H1 (cell line): ENCODE data around the gene ASTN1. TPM values are rescaled to one million over a fixed set of nuclear protein-coding genes. Genes with fewer than 3 reads are reported as not detected.

Experiments used
- CTCF ChIA-PET: fragments of 300-600 bp; sonication (Branson Sonifier 250); formaldehyde crosslinking; loops from one replicate; lab custom pipeline; 2021; ENCODE audit not compliant: partially characterized antibody; lab: Charles Lee
- POLR2A ChIA-PET: fragments of 300-600 bp; sonication (Branson Sonifier 250); formaldehyde crosslinking; loops from one replicate; lab custom pipeline; 2021; ENCODE audit warnings: inconsistent platforms; ENCODE audit not compliant: partially characterized antibody; lab: Charles Lee
- DNase-seq, 2 experiments: peaks; one replicate each; pipeline versions ENCODE4 v3.0.0 to v3.0.0-alpha.2; 2010 to 2022; ENCODE audit warnings: low spot score in 2 of 2, low read depth in 1 of 2, mixed read lengths in 1 of 2
- FAIRE-seq: peaks from 2 replicates; lab custom pipeline; 2011; peaks lifted over from hg19 to GRCh38; lab: Jason Lieb, UNC
- H2AFZ ChIP-seq: 2 replicates; pipeline ENCODE4 v1.8.1; 2012; ENCODE audit warnings: low read length, inconsistent platforms
- H2AK5ac ChIP-seq: 2 replicates; pipeline ENCODE4 v1.6.1; 2013; ENCODE audit warnings: low read depth, low read length
- H2BK120ac ChIP-seq: replicated peaks from 2 replicates; pipeline ENCODE3; 2013; ENCODE audit warnings: low read depth, low read length, inconsistent platforms
- H2BK12ac ChIP-seq: 2 replicates; pipeline ENCODE4 v1.6.1; 2013; ENCODE audit warnings: low read depth, low read length
- H2BK15ac ChIP-seq: 2 replicates; pipeline ENCODE4 v1.6.1; 2013; ENCODE audit warnings: low read length
- H2BK20ac ChIP-seq: 2 replicates; pipeline ENCODE4 v1.6.1; 2013; ENCODE audit warnings: low read length
- H2BK5ac ChIP-seq: 2 replicates; pipeline ENCODE4 v1.6.1; 2013; ENCODE audit warnings: low read depth, low read length
- H3K14ac ChIP-seq: 2 replicates; pipeline ENCODE4 v1.6.1; 2013; ENCODE audit warnings: inconsistent platforms; ENCODE audit not compliant: insufficient read length
- H3K18ac ChIP-seq: 2 replicates; pipeline ENCODE4 v1.6.1; 2013; ENCODE audit warnings: low read length; ENCODE audit errors: extremely low read depth
- H3K23ac ChIP-seq: 2 replicates; pipeline ENCODE4 v1.6.1; 2013; ENCODE audit warnings: inconsistent platforms; ENCODE audit not compliant: insufficient read length
- H3K23me2 ChIP-seq: 2 replicates; pipeline ENCODE4 v1.6.1; 2013; ENCODE audit warnings: low read depth, low read length
- H3K27ac ChIP-seq: 2 replicates; pipeline ENCODE4 v1.6.1; 2011; ENCODE audit warnings: low read depth, low read length, inconsistent platforms
- H3K27me3 ChIP-seq, 4 experiments: replicated peaks in 1 of 4; 1 replicate in 1 of 4; 2 replicates in 3 of 4; pipeline versions ENCODE4 v1.6.1 to v1.8.1; 2011 to 2013; ENCODE audit warnings: low read length in 3 of 4, mild to moderate bottlenecking in 3 of 4, inconsistent platforms in 2 of 4, mixed read lengths in 2 of 4, moderate library complexity in 1 of 4; ENCODE audit not compliant: control insufficient read depth in 3 of 4, insufficient read depth in 3 of 4; ENCODE audit errors: extremely low read depth in 1 of 4
- H3K36me3 ChIP-seq, 4 experiments: 2 replicates each; pipeline versions ENCODE4 v1.6.1 to v1.8.1; 2011 to 2013; ENCODE audit warnings: mild to moderate bottlenecking in 4 of 4, low read length in 3 of 4, moderate library complexity in 2 of 4, control low read depth in 1 of 4, inconsistent platforms in 1 of 4; ENCODE audit not compliant: insufficient read depth in 4 of 4, control insufficient read depth in 2 of 4
- H3K4ac ChIP-seq: replicated peaks from 2 replicates; pipeline ENCODE3; 2013; ENCODE audit warnings: low read length, low read depth, mixed read lengths, inconsistent platforms; ENCODE audit not compliant: insufficient read length
- H3K4me1 ChIP-seq, 4 experiments: replicated peaks in 1 of 4; 1 replicate in 1 of 4; 2 replicates in 3 of 4; pipeline versions ENCODE4 v1.6.1 to v1.8.1; 2011 to 2013; ENCODE audit warnings: low read length in 3 of 4, inconsistent platforms in 2 of 4, mixed read lengths in 1 of 4; ENCODE audit not compliant: insufficient read depth in 4 of 4, control insufficient read depth in 3 of 4
- H3K4me2 ChIP-seq, 2 experiments: 2 replicates each; pipeline versions ENCODE4 v1.6.1 to v1.8.1; 2011 to 2013; ENCODE audit warnings: low read depth in 2 of 2, low read length in 2 of 2, control low read depth in 1 of 2, inconsistent platforms in 1 of 2, mild to moderate bottlenecking in 1 of 2; ENCODE audit not compliant: insufficient read depth in 1 of 2
- H3K4me3 ChIP-seq, 4 experiments: fragments of 200-600, 300-600 bp in 1 of 4; sonication (generic), shearing (Covaris generic), sonication (Bioruptor Twin) in 1 of 4; 2 replicates each; pipeline versions ENCODE4 v1.5.1 to v1.8.1; 2011 to 2016; ENCODE audit warnings: low read length in 4 of 4, low read depth in 3 of 4, control low read depth in 2 of 4, inconsistent platforms in 2 of 4, mild to moderate bottlenecking in 2 of 4, mixed read lengths in 1 of 4, moderate library complexity in 1 of 4; ENCODE audit not compliant: insufficient read depth in 2 of 4; ENCODE audit errors: extremely low read depth in 1 of 4
- H3K56ac ChIP-seq: replicated peaks from 2 replicates; pipeline ENCODE3; 2013; ENCODE audit warnings: low read depth, mild to moderate bottlenecking, mixed read lengths, low read length, inconsistent platforms; ENCODE audit not compliant: insufficient read length
- H3K79me1 ChIP-seq: 2 replicates; pipeline ENCODE4 v1.6.1; 2013; ENCODE audit warnings: low read depth, low read length, control low read depth
- H3K79me2 ChIP-seq, 2 experiments: 2 replicates each; pipeline versions ENCODE4 v1.6.1 to v1.8.1; 2012 to 2013; ENCODE audit warnings: low read length in 2 of 2, mild to moderate bottlenecking in 2 of 2, inconsistent platforms in 1 of 2; ENCODE audit not compliant: insufficient read depth in 2 of 2, control insufficient read depth in 1 of 2
- H3K9ac ChIP-seq, 4 experiments: replicated peaks in 1 of 4; 1 replicate in 1 of 4; 2 replicates in 3 of 4; pipeline versions ENCODE4 v1.6.1 to v1.8.1; 2011 to 2013; ENCODE audit warnings: low read depth in 3 of 4, low read length in 3 of 4, control low read depth in 2 of 4, mild to moderate bottlenecking in 2 of 4, moderate library complexity in 2 of 4, inconsistent platforms in 1 of 4; ENCODE audit errors: extremely low read depth in 1 of 4
- H3K9me3 ChIP-seq, 2 experiments: 2 replicates each; pipeline versions ENCODE4 v1.6.1 to v1.8.1; 2012 to 2013; ENCODE audit warnings: mild to moderate bottlenecking in 2 of 2, moderate library complexity in 2 of 2, control low read depth in 1 of 2, inconsistent platforms in 1 of 2, low read depth in 1 of 2, low read length in 1 of 2, mixed read lengths in 1 of 2; ENCODE audit not compliant: insufficient read depth in 2 of 2
- H4K20me1 ChIP-seq, 2 experiments: replicated peaks in 1 of 2; 2 replicates each; pipeline versions ENCODE3 to v1.8.1; 2011 to 2013; ENCODE audit warnings: inconsistent platforms in 2 of 2, low read length in 2 of 2, mild to moderate bottlenecking in 1 of 2; ENCODE audit not compliant: insufficient read depth in 2 of 2, control insufficient read depth in 1 of 2
- H4K5ac ChIP-seq: 2 replicates; pipeline ENCODE4 v1.6.1; 2013; ENCODE audit warnings: low read length, low read depth, mixed read lengths, inconsistent platforms; ENCODE audit not compliant: insufficient read length
- H4K8ac ChIP-seq: 2 replicates; pipeline ENCODE4 v1.8.0; 2013; ENCODE audit warnings: mild to moderate bottlenecking, moderate library complexity, low read length, inconsistent platforms; ENCODE audit not compliant: insufficient read depth; ENCODE audit errors: extremely low read depth
- H4K91ac ChIP-seq: replicated peaks from 2 replicates; pipeline ENCODE3; 2013; ENCODE audit warnings: low read length, mixed read lengths, inconsistent platforms; ENCODE audit not compliant: insufficient read length
- BCL11A ChIP-seq, 2 experiments: IDR thresholded peaks; one replicate each; pipeline ENCODE4 v1.6.1; 2011; ENCODE audit warnings: low read depth in 2 of 2, low read length in 2 of 2, mild to moderate bottlenecking in 2 of 2
- CBX8 ChIP-seq: fragments of 300-800, 300-1000 bp; sonication (generic); IDR thresholded peaks from 2 replicates; pipeline ENCODE4 v1.7.1; 2016; ENCODE audit warnings: low read depth, low read length, borderline replicate concordance
- CREB1 ChIP-seq: IDR thresholded peaks from 2 replicates; pipeline ENCODE4 v1.6.1; 2012; ENCODE audit warnings: inconsistent platforms
- EGR1 ChIP-seq: IDR thresholded peaks from 2 replicates; pipeline ENCODE4 v1.6.1; 2011; ENCODE audit warnings: low read depth, low read length, borderline replicate concordance
- NRF1 ChIP-seq: IDR thresholded peaks from 2 replicates; pipeline ENCODE4 v1.6.1; 2011; ENCODE audit warnings: mild to moderate bottlenecking, low read depth, low read length, improper control_type of control experiment
- RFX5 ChIP-seq: IDR thresholded peaks from 2 replicates; pipeline ENCODE4 v1.6.1; 2011; ENCODE audit warnings: low read depth, low read length, improper control_type of control experiment, borderline replicate concordance
- WGBS, 2 experiments: shearing (Covaris generic) in 1 of 2; methylation state at CpG; one replicate each; pipeline versions ENCODE4 v1.1.6 to v1.1.7; 2013 to 2015; ENCODE audit warnings: low lambda C conversion rate in 2 of 2, mixed read lengths in 2 of 2, inconsistent platforms in 1 of 2, low coverage in 1 of 2, missing lambda C conversion rate in 1 of 2; ENCODE audit not compliant: insufficient replicate concordance in 2 of 2, insufficient coverage in 1 of 2, insufficient read length in 1 of 2; ENCODE audit errors: extremely low coverage in 1 of 2, missing lambda C conversion rate in 1 of 2; 5-methylcytosine and 5-hydroxymethylcytosine counted together
- polyA plus RNA-seq, 7 experiments: library from polyadenylated mRNA; depleted of rRNA in 3 of 7; stranded (reverse) in 5 of 7; unstranded in 2 of 7; fragments of >200 nt in 5 of 7; fragments of 200-250 nt in 2 of 7; gene quantifications; 1 replicate in 5 of 7; 2 replicates in 1 of 7; 4 replicates in 1 of 7; pipeline versions ENCODE4 v1.2.1 to v1.2.3, GENCODE V29; 2011 to 2013; ENCODE audit warnings: missing spikeins in 2 of 7, mixed read lengths in 2 of 7
- total RNA-seq: library from RNA; stranded (reverse); fragmentation: NEBNext Ultra II Directional; extraction: Animal tissue kit (Norgen Biotek cat#: 25700); gene quantifications from 2 replicates; pipeline ENCODE4 v1.2.1, GENCODE V29; 2021
- TF ChIP-seq, protein P1 (sequence below): IDR thresholded peaks from 2 replicates; pipeline ENCODE4 v1.6.1; 2012; ENCODE audit warnings: inconsistent platforms

ASTN1 gene
- total and polyA plus RNA-seq, 2 of the 8 experiments (the other 6 are each of a cell fraction or from before 2014, with no cell fraction given), result 2.9 to 4.1 TPM

DNA sequence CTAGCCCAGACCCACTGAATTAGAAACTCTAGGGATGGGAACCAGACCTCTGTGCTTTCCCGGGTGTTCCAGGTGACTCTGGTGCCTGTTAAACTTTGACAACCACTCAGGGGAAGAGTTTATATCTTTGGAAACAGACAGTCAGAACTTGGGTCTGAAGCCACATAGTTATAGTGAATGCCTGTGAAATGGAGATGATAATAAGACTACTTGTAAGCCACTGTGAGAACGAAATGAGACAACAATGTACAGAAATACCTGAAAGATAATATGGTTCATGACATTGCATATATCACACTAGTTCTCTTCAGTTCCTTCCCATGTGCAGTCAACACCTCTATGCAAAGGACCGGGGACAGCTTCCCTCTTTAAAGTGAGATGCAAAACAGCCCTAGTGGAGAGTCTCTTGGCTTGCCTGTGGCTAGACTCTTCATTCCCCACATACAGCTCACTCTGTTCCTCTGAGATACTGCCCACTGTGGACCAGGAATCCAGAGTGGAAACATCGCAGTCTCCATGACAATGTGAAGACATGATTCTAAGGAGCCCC, 287.5 kb downstream of the ASTN1 start:
- no peaks in the 10 kb centered on the region for H3K9me3 ChIP-seq
- H3K9ac ChIP-seq, result no peak overlapping the region
- WGBS, 2 experiments, result 93% methylated on average over 4 of the region's 4 CpGs; no CpG with 5 or more reads in 1 of the 2 experiments

More for the DNA sequence above, 287.5 kb downstream of the ASTN1 start:
- Histone ChIP-seq H3K79me1 (no peaks in the 10 kb centered on the region), H2BK5ac (no peak overlapping the region), H3K36me3 (no peaks in the 10 kb centered on the region), H3K27ac (no peak overlapping the region), H3K4me3 (no peak overlapping the region), H2BK120ac (no peak overlapping the region), H4K91ac (no peak overlapping the region), H2BK12ac (no peak overlapping the region), H3K4me2 (no peak overlapping the region), H3K23ac (no peak overlapping the region), H3K79me2 (no peaks in the 10 kb centered on the region), H2BK20ac (no peak overlapping the region), H3K4me1 (no peaks in the 10 kb centered on the region), H3K4ac (no peak overlapping the region), H3K18ac (no peak overlapping the region), H4K5ac (no peak overlapping the region), H3K27me3 (no peaks in the 10 kb centered on the region), H2BK15ac (no peak overlapping the region), H2AFZ (no peak overlapping the region), H4K8ac (no peak overlapping the region), H3K14ac (no peak overlapping the region), H4K20me1 (no peaks in the 10 kb centered on the region), H2AK5ac (no peak overlapping the region), H3K23me2 (no peaks in the 10 kb centered on the region), H3K56ac (no peak overlapping the region)
- TF ChIP-seq BCL11A (IDR thresholded peaks at IDR 0.05; ENCODE audit: low read depth in 2 of 2, low read length in 2 of 2) (no peak), CBX8 (no peak), NRF1 (no peak), CREB1 (no peak), RFX5 (no peak), EGR1 (no peak)
- TF ChIP-seq, protein P1, sequence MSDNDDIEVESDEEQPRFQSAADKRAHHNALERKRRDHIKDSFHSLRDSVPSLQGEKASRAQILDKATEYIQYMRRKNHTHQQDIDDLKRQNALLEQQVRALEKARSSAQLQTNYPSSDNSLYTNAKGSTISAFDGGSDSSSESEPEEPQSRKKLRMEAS, result no peak
- POLR2A ChIA-PET, result no interaction called here
- CTCF ChIA-PET, result interaction anchor here (0.8 to 7.9 kb wide), 5 partner anchors 13 to 317 kb away, joined by 3 to 59 read pairs (median 7); no protein-coding TSS in a partner anchor
- no peak for FAIRE-seq
- no peak for DNase-seq
